Middle frontal gyrus (tissue), 1 donor: ENCODE data around the gene SESN2.

ENCODE experiments used
- DNase-seq: peaks from one replicate; pipeline ENCODE4 v3.0.0-alpha.2; 2015; ENCODE audit warnings: low spot score; ENCODE audit errors: extremely low spot score

SESN2 gene

DNA sequence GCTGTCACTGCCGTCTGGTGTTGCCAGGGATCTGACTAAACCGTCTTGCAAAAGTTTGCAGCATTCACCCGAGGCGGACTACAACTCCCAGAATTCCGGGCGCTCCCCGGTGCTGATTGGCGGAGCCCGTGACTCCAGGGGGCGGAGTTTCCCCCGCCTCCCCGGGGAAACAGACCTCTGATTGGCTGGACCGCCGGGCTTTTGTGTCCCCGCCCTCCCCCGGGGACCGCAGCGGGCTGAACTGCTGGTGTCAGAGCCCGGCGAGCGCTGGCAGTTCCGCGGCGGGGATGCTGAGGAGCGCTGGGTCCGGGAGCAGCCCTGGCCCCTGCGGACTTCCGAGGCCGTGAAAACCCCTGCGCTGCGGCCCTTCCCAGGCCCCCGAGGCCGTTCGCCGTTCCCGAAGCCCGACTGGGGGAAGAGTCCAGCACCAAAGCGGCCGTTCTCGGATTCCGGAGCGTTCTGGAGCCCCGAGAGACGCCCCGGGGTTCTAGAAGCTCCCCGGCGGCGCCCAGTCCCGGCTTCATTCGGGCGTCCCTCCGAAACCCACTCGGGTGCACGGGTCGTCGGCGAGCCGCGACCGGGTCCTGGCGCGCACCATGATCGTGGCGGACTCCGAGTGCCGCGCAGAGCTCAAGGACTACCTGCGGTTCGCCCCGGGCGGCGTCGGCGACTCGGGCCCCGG, at the start of gene SESN2:
TSS of gene SESN2 (plus strand) at position 267 of the 682 bp plus-strand sequence. CDS start at position 597, 330 bp downstream.
- DNase-seq = peak; percentile 98

DNA sequence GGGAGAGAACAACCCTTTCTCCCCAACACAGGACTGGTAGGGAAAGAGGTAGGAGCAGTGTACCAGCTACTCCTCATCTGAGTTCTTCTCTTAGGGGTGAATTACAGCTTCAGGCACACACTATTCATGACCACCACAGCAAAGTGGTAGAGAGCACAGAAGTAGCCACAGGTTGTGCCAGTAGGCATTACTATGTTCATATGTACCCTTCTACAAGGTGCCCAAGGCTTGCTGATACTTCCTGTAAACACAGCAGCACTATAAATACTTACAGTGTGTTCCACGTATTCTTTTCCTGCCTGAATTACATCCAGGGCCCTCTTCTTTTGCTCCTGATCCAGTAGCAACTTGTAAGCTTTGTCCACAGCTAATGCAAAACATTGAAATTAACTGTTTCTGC, 49.6 kb upstream of the SESN2 start:
- no peak for DNase-seq

DNA sequence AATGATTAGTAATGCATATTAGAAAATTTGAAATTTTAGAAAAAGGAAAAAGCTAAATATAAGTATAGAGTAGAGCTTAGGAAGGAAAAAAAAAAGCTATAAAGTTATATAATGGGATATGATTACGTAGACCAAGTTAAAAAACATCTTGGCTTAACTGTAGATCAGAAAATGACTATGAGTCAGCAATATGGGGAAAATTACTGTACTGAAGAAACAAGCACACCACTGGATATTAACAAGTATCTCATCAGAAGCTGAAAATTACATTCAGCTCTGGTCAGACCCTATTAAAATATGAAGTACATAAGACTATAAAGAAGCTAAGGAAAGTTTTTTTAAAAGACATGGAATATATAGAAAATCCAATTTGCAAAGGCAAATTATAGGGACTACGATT, 46.0 kb upstream of the SESN2 start:
- DNase-seq = no peak

GRCh38 chr1:28229089-28229488, 30.2 kb upstream of the SESN2 start:
- DNase-seq = no peak

DNA sequence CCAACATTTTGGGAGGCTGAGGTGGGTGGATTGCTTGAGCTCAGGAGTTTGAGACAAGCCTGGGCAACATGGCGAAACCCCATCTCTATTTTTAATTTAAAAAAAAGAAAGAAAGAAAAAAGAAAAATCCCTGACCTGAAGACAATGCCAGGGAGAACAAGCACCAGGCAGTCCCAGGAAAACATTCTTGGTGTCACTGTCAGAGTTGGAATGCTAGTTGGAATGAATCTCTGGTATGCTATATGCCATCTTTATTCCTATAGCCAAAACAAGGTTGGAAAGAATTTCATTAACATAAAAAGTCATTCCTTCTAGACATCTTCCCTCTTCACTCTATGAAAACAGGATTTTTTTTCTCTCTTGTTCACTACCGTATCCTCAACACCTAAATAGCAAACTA, 29.3 kb upstream of the SESN2 start:
- no peak for DNase-seq

DNA sequence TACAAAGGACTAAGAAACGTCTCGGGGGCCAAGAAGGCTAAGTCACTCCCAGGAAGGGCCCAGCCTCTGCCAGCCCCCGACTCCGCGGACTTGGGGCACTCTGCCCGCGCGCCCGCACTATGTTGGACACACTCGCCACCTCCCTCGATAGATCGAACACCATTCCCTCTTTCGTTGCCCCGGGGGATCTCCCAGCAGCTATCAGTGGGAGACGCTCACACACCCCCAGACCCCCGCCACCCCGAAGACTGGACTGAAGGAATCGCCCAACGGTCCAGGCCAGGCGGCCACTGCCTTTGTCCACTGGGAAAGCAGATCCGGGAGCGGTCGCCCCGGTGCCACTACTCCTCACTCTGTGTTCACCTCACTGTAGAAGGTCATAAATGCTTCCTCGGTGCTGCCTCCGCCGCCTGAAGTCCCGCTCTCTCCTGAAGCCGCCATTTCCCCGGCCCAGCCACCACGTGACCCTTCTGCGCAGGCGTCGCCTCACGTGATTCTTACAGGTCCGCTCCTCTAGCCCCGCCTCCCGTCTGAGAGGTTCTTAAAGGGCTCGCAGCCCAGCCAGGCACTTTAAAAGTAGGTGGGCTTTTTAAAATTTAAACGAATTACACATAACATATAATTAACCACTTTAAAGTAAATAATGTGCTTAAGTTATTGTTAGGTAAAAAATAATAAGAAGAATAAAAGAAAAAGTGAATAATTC, 26.6 kb upstream of the SESN2 start, which contains the start of gene DNAJC8:
TSS of gene DNAJC8 (minus strand) at position 472 of the 706 bp plus-strand sequence. CDS start at position 441, 31 bp downstream.
- DNase-seq = peak; percentile 88

GRCh38 chr1:28233264-28233606, 26.1 kb upstream of the SESN2 start:
- no peak for DNase-seq

DNA sequence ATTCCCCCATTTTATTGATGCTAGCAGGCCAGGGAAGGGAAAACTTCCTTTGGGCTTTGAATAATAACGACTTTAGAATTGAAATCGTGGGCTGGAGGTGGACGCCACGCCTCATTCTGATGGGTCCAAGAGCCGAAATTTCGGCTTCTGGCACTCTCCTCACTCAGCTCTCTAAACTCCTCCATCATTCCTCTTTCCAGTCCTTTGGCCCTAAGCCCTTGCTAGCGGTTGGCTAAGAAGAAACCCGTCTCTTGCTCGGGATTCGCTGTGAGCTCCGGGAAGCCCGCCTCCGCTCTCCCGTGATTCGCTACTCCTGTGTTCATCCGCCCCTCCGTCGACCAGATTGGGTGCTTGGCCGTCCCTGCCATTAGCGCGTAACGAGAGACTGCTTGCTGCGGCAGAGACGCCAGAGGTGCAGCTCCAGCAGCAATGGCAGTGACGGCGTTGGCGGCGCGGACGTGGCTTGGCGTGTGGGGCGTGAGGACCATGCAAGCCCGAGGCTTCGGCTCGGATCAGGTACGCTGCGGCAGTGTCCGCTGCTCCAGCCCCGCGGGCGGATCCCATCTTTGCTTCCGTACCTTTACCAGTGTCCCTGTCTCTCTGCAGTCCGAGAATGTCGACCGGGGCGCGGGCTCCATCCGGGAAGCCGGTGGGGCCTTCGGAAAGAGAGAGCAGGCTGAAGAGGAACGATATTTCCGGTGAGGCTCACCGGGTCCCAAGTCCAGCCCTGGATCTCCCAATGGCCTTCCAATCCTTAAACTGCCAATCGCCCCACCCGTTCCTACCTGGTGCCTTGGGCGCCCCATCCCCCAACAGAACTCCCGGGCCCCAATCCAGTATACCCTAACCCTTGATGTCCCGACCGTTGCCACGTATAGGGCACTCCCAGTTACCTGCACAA, 23.3 kb upstream of the SESN2 start, which contains the start of gene ATP5IF1:
TSS of gene ATP5IF1 (plus strand) at position 370 of the 901 bp plus-strand sequence. CDS start at position 430, 60 bp downstream.
- peak; percentile 96 for DNase-seq

DNA sequence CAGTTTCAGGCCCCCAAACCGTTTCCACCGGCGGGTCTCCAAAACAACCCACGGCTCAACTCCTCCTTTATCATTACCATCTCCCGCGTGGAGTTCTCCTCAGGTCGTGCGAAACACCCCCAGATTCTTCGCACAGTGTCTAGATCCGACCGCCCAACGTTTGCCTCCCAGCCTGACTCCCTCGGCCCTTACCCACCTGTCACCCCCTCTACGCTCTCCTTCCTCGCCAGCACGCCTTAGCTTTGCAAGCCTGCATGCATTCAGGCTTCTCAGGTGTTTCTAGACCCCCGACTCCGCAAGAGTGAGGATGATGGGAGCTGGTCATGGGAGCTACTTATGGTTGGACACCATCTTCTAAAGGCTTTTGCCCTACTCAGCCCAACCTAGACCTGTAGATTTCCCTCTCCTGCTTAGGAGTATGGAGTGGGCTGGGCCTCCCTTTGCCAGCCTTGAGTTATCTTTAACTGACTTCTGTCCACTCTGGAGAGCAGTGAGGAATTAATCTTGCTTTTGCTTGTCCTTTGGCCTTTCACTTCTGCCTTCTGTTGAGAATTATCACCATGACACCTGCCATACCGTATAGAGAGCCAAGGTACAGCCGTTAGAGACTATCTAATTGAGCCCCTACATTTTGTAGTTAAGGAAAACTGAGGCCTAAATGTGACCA, 22.5 kb upstream of the SESN2 start:
- DNase-seq = no peak

- no peak for DNase-seq
Measured at GRCh38 chr1:28239004-28239403, 20.3 kb upstream of the SESN2 start.

- no peak for DNase-seq
Measured at GRCh38 chr1:28240024-28240423, 19.3 kb upstream of the SESN2 start.

- no peak for DNase-seq
Measured at GRCh38 chr1:28241638-28242241, 17.6 kb upstream of the SESN2 start.

GRCh38 chr1:28243685-28244311, 15.5 kb upstream of the SESN2 start:
- no peak for DNase-seq

DNA sequence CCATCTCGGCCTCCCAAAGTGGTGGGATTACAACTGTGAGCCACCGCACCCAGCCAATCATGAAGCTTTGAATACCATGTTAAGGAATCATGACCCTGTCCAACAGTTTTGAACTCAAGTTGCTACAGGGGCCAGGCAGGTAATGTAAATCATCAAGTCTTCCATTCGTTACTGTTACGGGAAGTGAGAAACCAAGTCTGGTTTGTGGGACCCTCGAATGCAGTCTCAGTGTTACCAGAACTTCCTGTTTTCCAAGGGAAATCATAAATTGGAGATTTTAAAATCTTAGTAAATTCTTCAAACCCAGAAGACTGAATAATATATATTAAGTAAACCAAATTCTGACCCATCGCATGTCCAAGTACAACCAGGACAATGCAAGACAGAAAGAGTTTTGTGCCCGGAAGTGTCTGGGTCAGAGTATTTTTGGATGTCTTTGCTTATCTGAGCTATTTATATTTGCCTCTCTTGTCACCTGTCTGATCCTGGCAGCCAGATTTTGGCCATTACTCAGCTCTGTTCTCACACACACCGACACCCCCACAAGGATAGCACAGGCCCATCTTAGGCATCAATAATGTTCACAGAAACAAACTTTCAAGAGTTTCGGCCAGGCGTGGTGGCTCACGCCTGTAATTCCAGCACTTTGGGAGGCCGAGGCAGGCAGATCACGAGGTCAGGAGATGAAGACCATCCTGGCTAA, 14.6 kb upstream of the SESN2 start:
- no peak for DNase-seq

DNA sequence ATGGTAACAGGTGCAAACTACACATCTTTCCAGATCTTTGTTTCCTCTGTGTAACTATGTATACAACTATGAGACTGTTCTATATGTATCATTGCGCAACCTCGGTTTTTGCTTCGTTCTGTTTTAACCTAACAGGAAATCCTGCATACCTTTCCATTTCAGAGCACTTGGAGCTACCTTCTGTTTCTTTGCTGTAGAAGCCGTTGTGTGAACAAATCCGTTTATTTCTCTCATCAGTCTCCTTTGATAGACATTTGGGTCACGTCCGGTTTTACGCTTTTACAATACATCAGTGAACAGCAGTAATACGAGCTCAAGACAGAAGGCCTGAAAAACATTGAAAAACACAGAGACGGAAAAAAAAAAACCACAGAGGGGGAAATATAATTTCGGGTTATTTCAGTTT, 12.9 kb upstream of the SESN2 start:
- DNase-seq = no peak

DNA sequence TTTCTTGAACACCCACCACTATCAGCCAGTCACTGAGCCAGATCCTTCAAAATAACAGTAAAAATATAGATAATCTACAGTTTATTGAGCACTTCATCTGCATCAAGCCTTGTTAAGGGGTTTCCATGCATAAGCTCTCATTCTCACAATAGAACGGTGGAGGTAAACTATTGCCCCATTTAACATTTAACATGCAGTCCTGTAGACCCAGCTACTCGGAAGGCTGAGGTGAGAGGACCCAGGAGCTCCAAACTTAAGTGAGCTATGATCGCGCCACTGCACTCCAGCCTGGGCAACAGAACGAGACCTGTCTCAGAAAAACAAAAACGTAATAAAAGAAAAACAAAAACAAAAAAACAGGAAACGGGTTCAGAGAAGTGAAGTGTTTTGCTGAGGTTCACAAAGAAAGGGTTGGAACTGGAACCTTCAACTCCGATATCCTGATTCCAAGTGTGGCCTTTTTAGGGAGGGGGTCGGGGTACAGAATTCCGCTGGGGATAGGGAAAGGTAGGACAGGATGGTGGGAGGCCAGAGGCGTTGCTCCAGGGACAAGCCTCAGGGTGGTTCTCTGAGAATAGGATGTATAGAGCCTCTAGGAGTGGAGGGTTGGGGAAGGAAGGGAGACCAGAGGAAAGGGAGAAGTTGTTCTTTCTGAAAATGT, 11.6 kb upstream of the SESN2 start:
- no peak for DNase-seq

DNA sequence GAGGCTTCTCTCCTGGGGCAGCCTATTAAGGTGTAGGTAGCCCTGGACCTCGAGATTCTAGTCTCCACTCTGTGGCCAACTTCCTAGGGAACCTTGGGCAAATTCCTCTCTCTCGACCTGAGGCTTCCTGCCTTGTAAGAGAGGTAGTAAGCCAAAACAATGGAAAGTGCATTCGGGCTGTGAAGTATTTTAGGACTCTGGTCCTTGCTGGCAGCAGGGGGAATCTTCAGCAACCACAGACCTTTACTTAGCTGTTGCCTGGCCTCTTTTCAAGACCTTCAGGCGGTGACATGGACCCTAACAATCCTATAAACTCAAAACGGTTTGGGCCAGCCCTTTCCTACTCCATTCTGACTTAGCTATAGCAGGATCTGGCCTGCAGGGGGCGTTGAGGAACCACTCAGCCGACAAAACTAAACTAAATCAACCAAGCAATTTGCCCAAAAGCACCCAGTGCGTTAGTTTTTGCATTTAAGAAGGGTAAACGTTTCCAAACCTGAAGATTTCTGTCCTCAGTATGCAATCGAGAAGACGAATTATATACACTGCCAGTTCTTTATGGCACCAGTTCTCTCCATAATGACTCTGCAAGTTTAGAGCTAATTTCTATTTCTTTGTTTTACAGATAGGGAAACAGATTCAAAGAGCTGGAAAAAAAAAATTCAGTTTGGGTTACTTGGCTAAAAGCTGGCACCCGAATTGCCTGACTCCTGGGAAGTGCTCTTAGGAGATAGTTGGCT, 10.9 kb upstream of the SESN2 start:
- DNase-seq = peak; percentile 27
